Stimulated activated CD8-positive, alpha-beta memory T cell treated with anti-CD3 and anti-CD28 coated beads, Interleukin-15, amount 100 ng/mL, for 24 hours (primary cell): ENCODE measurements around the gene ALOX15.
"Not testable (repeated sequence)": the region's sequence is repeated elsewhere in the genome, so short reads cannot be mapped to it uniquely, and the experiment has no call there.

Experiments used
- DNase-seq: peaks from one replicate; pipeline ENCODE4 v3.0.0-alpha.2; 2020; ENCODE audit warnings: low read depth

ALOX15 gene

DNA sequence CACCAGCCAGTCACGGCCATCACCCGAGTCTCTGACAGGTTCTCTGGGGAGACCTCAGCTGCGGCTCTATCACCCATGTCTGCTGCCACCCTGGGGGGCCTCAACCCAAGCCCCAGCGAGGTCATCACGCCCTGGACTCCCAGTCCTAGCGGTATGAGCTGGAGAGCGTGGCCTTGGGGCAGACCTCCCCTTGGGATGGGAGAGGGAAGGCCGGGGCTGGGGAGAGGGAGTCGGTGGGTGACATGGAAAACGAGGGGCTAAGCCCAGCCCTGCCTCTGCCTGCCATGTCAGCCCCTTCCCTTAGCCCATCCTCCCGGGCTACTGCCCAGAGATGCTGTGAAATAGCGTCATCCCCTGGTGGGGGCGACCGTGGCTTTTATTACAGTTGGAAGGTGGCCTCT lies 48.5 kb downstream of the ALOX15 start:
- DNase-seq = no peak

DNA sequence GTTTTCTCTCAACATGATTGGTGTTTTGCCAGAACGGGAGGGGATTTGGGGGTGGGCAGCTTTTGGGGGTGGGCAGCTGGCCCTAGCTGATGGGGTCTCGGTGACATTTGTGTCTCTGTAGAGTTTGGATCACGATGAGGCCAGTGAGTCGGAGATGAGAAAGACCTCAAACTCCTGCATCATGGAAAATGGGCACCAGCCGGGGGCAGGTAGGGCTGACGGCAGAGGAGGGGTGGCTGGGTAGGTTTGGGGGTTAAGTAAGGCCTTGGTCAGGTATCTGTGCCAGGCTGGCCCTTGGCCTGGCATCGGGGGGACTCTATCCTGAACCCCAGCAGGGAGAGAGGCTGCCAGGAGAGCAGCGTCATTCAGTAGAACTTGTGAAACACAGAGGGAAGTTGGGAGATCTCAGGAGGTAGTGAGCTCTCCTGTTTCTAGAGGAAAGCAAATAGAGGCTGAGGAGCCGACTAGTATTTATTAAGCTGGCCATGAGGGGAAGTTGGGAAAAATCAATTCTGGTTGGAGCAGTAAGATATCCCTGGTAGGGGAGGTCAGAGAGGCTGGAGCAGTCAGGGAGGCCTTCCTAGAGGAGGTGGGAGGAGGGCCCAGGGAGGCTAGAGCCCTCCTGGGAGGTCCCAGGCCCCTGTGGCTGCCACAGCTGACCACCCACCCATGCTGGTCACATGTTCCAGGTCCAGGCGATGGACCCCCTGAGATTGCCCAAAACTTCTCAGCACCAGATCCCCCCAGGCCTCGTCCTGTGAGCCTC lies 49.1 kb downstream of the ALOX15 start:
- no peak for DNase-seq

GRCh38 chr17:4591529-4591928 lies 49.9 kb downstream of the ALOX15 start:
- DNase-seq = no peak

DNA sequence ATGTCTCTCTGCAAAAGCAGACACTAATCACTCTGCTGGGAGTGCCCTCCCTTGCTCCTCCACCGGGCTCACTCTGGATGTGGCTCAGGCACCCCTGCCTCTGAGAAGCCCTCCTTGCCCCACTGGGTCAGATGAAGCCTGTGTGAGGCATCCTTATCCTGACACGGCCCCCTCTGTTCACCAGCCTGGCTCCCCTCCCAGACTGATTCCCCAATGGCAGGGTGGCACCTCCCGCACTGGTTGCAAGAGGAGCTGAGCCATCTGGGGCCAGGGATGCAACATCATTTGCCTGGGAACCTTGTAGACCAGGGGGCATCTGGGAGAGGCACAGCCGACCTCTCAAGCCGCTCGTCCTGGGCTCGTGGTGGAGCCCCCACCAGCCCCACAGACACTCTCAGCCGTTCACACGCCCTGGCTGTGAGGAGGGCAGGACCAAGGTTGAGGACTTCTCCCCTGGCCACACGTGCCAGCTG lies 50.5 kb downstream of the ALOX15 start:
- no peak for DNase-seq

GRCh38 chr17:4590042-4590441 lies 51.4 kb downstream of the ALOX15 start:
- DNase-seq = not testable (repeated sequence)

GRCh38 chr17:4588898-4589625 lies 52.4 kb downstream of the ALOX15 start:
- no peak for DNase-seq

DNA sequence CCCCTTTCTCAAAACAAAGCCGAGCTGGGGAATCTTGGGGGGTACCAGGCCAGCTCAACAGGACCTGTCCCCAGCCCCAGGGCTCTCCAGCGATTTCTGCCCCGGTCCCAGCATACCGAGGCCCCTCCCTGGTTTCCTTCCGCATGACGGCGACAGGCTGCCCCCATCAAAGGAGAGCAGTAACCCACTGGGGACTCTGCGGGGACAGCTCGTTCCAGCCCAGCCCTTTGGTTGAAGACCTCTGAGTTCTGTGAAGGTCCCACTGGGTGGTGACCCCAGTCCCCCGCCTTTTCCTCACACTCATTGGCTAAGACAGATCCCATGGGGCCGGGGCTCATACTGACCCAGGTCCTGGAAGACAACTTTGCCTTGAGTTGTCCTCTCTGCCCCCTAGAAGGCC lies 53.1 kb downstream of the ALOX15 start:
- no peak for DNase-seq

DNA sequence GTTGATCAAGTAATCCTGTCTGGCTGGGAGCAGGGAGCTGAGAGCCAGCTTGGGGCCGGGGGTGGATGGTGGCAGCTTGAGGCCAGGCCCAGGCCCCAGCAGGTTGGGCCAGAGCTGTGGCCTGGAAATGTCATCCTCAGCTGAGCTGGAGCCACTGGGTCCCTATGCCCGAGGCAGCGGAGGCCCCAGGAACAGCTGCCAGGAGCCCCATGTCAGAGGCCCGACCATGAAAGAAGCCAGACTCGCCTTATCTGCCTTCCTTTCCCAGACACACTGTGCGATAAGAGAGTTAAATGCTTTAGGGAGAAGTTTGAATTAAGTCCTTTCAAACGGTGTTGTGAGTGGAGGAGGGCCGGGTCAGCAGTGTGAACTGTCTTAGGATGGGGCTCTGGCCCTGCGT lies 53.7 kb downstream of the ALOX15 start:
- DNase-seq = no peak

GRCh38 chr17:4587195-4587594 lies 54.3 kb downstream of the ALOX15 start:
- no peak for DNase-seq

- DNase-seq = no peak
Measured at GRCh38 chr17:4586043-4586442, 55.4 kb downstream of the ALOX15 start.

DNA sequence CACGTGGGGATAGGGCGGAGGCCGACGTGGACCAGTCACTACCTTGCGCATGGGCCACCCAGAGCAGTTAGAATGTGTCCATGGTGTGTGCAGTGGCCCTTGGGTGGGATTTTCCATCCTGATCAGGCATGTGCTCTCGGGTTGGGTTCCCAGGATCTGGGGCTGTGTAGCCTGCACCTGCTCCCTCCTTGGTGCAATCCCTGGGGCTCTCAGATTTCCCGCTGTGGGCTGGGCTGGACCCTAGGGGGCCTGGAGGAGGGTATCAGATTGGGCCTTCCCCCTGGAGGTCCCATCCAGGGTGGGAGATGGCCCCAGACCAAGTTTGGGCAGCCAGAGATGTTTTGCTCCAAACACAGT lies 55.9 kb downstream of the ALOX15 start:
- no peak for DNase-seq

GRCh38 chr17:4584917-4585637 lies 56.4 kb downstream of the ALOX15 start:
- DNase-seq = no peak

GRCh38 chr17:4584101-4584916 lies 57.2 kb downstream of the ALOX15 start, which contains the start of gene SMTNL2:
Gene SMTNL2, plus strand, starts transcription at chr17:4584529. Its CDS starts 77 bp downstream, at chr17:4584606.
- no peak for DNase-seq

DNA sequence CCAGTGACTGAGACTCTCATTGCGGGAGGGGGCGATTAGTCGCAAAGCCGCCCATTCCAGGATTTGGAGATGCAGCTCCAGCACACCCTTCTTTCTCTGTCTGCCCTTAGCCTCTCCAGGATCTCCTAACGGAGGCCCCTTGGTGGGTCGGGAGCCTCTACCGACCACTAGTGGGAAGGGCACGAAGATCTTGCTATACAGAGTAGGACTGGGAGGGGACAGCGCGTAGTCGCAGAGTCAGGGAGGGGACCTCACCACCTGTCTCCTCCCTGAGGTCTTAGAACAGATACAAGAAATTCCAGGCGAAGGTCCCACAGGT lies 57.7 kb downstream of the ALOX15 start:
- DNase-seq = no peak

- no peak for DNase-seq
Measured at GRCh38 chr17:4583206-4583605, 58.3 kb downstream of the ALOX15 start.

- DNase-seq = no peak
Measured at GRCh38 chr17:4582691-4583090, 58.8 kb downstream of the ALOX15 start.

- no peak for DNase-seq
Measured at GRCh38 chr17:4582101-4582501, 59.4 kb downstream of the ALOX15 start.
